Cardiac septum (tissue), 1 donor: ENCODE measurements around the gene STRN4. TPM values are rescaled to one million over a fixed set of nuclear protein-coding genes. Genes with fewer than 3 reads are reported as not detected.
"Not testable (repeated sequence)": the region's sequence is repeated elsewhere in the genome, so short reads cannot be mapped to it uniquely, and the experiment has no call there.

Experiments
- DNase-seq: peaks from one replicate; pipeline ENCODE4 v3.0.0-alpha.2; 2020; ENCODE audit warnings: low spot score
- intact Hi-C: fragments of 100-400 bp; cut with DNase I; formaldehyde crosslinking; loops from one replicate; pipeline ENCODE4 v1.14.0; 2022
- long read RNA-seq: library from polyadenylated mRNA; unstranded; transcript quantifications from one replicate; pipeline ENCODE4 v2.0.0, GENCODE V29; 2021
- total RNA-seq: library from RNA; stranded (reverse); fragmentation: NEBNext Ultra II Directional; extraction: Animal tissue kit (Norgen Biotek cat#: 25700); gene quantifications from one replicate; pipeline ENCODE4 v1.2.1, GENCODE V29; 2021
- donor health status: DM: no; HTN: no; CAD: no.

Gene STRN4, protein sequence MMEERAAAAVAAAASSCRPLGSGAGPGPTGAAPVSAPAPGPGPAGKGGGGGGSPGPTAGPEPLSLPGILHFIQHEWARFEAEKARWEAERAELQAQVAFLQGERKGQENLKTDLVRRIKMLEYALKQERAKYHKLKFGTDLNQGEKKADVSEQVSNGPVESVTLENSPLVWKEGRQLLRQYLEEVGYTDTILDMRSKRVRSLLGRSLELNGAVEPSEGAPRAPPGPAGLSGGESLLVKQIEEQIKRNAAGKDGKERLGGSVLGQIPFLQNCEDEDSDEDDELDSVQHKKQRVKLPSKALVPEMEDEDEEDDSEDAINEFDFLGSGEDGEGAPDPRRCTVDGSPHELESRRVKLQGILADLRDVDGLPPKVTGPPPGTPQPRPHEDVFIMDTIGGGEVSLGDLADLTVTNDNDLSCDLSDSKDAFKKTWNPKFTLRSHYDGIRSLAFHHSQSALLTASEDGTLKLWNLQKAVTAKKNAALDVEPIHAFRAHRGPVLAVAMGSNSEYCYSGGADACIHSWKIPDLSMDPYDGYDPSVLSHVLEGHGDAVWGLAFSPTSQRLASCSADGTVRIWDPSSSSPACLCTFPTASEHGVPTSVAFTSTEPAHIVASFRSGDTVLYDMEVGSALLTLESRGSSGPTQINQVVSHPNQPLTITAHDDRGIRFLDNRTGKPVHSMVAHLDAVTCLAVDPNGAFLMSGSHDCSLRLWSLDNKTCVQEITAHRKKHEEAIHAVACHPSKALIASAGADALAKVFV
- 54.2 TPM for total RNA-seq
- long read RNA-seq, transcript STRN4-202 (18 exons, 3,628 nt), result major isoform, 18 of 67 reads
- long read RNA-seq, transcript STRN4-201 (18 exons, 3,210 nt), result minor isoform, 6 of 67 reads
- long read RNA-seq, partial matches to known transcripts, result 30 of 67 reads
- long read RNA-seq, other reads (novel, unspliced or antisense), result 9 of 67 reads

DNA sequence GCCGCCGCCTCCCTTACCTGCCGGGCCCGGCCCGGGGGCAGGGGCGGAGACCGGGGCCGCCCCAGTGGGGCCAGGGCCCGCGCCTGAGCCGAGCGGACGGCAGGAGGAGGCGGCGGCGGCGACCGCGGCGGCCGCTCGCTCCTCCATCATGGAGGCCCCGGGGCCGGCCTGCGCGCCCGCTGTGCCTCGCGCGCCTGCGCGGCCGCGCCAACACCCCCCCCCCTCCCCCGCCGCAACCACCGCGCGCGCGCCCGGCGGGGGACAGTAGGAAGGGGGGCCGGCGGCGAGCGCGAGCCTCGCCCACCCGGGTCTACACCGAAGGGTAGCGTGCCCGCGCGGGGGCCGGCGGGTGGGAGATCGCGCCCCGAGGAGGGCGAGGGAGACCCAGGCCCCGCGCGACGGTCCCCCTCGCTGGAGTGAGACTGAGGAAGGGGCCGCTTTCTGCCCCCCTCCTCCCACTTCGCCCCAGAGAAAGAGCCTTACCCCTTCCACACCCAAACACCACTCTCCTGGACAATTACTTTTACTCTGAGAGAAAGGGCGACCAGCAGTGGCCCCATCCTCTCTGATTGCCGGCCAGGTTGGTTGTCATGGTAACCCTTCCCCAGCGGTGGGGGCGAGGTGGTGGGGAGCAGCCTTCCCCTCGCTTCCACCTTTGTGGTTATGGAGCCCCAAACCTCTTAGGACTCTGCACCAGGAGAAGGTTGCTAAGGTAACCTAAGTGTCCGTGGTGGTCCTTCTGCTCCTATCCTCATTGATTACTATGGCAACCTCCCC lies at the start of gene STRN4:
TSS of gene STRN4 (minus strand) at position 170 of the 777 bp plus-strand sequence. CDS start at position 150, 20 bp downstream.
- intact Hi-C loops, result loop anchor here (5.0 kb wide), 1 partner anchor 246 kb away; no protein-coding TSS in a partner anchor

DNA sequence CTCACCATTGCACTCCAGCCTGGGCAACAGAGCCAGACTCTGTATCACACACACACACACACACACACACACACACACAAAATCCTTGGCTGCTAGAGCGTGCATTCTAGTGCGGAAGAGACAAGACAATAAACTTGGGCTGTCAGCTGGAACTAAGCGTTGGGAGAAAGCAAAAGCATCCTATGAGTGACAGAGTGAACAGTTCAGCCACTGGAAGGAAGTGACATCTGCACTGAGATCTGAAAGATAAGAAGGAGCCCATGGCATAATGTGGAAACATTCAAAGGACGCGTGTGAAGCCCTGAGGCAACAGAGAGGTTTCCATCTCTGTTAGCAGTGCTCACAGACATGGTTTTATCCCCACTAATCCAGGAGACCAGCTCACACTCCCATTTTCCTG lies 45.7 kb upstream of the STRN4 start:
- DNase-seq, result no peak
- intact Hi-C loops, result no loop called here

More for the DNA sequence above, at the start of gene STRN4:
- DNase-seq, result no peak

DNA sequence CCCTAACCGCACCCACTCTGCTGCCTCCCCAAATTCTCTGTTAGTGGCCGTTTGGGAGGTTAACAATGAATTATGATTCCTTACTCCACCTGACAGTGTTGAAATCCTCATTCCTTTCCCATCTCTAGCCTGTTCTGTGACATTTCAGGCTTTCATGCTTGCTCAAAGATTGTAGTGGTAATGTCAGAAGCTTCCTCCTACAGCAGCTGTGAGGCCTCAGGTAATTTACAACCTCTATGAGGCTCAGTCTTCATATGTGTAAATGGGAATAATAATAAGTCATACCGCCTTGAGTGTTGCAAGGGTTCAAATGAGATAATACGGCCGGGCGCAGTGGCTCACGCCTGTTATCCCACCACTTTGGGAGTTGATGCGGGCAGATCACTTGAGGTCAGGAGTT lies 43.1 kb upstream of the STRN4 start:
- no peak for DNase-seq
- intact Hi-C loops, result no loop called here

DNA sequence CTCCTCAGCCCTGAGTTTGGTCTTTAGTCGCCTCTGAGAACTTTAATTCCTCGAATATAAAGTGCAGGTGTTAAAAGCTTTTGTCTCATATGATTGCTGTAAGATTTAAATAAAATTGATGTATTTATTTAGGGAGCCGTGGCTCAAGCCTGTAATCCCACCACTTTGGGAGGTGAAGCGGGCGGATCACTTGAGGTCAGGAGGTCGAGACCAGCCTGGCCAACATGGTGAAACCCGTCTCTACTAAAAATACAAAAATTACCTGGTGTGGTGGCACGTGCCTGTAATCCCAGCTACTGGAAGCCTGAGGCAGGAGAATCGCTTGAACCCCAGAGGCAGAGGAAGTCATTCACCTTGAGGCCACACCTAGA lies 42.7 kb upstream of the STRN4 start:
- intact Hi-C loops, result no loop called here
- DNase-seq, result no peak

DNA sequence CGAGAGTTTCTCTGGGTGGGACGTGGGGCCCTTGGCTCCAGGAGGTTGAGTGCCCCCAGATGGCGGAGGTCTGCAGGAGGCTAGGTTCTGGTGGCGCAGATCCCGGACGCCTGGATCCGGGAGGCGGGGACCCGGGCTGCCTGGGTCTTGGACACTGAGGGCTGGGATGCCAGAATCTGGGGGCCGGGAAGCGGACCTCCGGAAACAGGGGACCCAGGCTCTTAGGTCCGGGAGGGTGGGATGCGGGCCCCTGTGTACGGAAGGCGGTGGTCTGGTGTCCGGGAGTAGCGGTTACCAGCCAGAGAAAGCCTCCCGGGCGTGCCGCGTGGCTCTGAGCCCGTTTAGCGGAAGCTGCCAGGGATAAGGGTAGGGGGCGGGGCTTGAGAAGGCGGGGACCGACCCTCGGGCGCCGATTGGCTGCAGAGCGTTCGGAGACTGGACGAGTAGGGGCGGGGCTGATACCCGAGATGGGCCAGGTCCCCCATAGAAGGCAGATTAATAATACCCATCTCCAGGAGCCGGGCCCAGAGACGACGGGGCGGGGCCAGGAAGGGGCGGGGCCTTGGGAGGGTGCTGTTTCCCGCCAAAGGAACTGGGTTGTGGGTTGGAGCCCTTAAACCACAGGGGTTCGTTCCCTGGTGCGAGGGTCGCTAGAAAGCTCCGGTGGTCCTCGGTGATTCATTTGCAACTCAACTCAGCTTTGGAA lies 42.2 kb upstream of the STRN4 start, which contains the start of gene SLC1A5:
TSS of gene SLC1A5 (minus strand) at position 333 of the 706 bp plus-strand sequence. CDS start 629 bp downstream, outside the sequence.
- peak; percentile 97 for DNase-seq
- intact Hi-C loops, result no loop called here

DNA sequence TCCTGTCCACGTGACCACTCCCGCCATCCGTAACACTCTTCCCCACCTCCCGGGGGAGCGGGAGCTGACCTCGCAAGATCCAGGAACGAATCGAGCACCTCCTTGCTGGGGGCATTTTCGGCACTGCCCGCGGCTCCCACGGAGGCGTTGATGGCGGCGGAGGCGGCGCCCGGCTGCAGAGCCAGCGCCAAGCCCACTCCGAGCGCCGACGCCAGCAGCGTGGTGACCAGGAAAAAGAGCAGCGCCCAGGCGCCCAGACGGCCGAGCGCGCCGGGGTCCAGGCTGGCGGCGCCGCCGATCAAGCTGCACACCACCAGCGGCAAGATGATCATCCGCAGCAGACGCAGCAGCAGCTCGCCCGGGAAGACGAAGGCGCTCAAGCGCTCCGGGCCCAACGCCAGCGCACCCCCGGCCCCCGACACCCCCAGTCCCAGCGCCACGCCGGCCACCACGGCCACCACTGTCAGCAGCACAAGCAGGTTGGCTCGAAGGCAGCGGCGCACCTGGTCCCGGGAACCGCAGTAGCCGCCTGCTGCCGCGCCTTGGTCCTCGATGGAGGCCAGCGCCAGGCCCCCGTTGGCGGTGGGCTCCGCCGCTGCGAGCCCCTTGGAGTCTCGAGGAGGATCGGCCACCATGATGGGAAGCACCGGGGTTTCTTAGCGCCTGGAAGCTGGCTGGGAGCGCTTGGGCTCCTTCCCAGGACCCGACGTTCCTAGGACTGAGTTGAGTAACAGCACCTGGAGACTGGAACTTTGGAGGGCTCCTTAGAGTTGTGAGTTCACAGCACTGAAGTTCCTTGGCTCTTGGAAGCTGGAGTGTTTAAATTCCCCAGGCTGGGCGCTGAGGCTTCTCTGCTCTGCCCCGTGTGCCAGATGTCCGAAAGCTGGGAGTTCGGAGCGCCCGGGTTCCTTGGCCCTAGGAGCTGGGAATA lies 41.3 kb upstream of the STRN4 start:
- peak; percentile 80 for DNase-seq
- intact Hi-C loops, result no loop called here

DNA sequence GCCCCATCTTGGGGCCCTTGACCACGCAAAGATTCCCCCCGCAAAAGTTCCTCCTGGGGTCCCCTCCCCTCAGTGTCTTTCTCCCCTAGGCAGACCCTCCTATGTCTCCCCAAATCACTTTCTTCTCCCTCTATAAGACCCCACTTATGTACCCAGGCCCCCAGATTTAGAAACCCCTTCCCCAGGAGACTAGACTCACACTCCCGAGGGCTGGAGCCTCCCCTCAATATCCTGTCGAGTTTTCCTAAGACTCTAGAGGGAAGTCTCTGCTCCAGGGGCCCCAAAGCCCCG lies 40.7 kb upstream of the STRN4 start:
- DNase-seq, result no peak
- intact Hi-C loops, result no loop called here

DNA sequence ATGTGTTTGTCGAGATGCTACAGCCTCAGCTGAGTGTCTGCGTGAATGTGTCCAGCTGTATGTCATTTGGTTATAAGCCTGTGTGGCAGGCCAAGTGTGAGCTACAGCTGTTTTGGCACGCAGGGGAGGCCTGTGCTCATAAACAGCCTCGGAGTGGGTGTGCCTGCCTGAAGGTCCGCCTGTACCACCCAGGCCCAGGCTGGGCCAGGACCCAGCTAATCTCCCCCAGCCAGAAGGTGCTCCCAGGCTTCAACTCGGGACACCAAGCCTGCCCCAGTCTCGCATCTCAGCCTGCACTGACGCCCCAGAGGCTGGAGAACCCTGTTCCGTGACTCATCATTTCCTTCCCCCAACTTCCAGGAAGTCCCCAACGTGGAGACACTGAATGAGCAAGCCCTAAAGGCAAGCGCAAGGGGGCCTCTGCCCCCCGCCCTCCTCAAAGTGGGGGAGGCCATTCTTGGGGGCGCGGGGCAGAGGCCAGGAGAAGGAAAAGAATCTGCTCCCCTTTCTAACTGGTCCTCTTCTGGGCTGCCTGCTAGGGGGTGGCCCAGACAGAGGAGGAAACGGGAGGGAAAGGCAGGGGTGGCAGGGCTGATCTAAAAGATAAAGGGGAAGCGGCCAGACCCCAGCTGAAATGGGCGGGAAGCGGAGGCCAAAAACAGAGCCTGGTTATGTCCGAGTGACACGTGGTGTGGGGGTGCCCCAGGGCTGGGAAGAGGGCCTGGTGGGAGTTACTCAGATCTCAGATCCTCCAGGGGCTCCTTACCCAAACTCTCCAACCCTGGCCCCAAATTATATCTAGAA lies 40.2 kb upstream of the STRN4 start:
- intact Hi-C loops, result no loop called here
- DNase-seq, result peak; percentile 90

DNA sequence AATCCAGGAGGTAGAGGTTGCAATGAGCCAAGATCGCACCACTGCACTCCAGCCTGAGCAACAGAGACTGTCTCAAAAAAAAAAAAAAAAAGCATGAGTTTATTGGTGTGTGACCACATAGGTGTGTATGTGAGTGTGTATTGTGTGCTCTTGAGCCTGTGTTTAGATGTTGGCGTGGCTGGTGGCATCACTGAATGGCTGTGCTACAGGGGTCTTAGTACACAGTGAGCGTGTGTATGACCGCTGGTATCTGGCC lies 39.7 kb upstream of the STRN4 start:
- intact Hi-C loops, result no loop called here
- no peak for DNase-seq

DNA sequence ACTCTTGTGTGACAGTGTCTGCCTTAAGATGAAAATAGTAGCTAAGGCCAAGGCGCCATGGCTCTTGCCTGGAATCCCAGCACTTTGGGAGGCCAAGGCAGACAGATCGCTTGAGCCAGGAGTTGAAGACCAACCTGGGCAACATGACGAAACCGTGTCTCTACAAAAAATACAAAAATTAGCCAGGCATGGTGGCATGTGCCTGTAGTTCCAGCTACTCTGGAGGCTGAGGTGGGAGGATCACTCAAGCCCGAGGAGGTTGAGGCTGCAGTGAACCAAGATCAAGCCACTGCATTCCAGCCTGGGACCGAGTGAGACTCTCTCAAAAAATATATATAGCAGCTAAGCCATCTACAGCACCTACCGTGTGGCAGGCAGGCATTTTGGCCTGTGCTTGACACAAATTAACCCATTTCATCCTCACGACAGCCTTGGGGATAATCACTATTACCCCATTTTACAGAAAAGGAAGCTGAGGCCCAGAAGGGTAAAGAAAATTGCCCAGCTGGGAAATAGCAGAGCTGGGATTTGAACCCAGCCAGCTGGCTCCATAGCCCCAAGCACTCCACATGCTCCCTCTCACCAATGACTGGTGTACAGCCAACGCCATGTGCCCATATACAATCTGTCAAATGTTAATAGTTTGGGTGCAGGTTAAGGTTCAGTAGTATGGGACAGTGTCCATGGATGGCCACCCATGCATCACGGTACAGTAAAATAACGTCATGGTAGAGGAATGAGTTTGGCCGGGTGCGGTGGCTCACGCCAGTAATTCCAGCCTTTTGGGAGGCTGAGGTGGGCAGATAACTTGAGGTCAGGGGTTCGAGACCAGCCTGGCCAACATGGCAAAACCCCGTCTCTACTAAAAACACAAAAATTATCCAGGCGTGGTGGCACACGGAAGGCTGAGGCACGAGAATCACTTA lies 39.1 kb upstream of the STRN4 start:
- intact Hi-C loops, result no loop called here
- no peak for DNase-seq

DNA sequence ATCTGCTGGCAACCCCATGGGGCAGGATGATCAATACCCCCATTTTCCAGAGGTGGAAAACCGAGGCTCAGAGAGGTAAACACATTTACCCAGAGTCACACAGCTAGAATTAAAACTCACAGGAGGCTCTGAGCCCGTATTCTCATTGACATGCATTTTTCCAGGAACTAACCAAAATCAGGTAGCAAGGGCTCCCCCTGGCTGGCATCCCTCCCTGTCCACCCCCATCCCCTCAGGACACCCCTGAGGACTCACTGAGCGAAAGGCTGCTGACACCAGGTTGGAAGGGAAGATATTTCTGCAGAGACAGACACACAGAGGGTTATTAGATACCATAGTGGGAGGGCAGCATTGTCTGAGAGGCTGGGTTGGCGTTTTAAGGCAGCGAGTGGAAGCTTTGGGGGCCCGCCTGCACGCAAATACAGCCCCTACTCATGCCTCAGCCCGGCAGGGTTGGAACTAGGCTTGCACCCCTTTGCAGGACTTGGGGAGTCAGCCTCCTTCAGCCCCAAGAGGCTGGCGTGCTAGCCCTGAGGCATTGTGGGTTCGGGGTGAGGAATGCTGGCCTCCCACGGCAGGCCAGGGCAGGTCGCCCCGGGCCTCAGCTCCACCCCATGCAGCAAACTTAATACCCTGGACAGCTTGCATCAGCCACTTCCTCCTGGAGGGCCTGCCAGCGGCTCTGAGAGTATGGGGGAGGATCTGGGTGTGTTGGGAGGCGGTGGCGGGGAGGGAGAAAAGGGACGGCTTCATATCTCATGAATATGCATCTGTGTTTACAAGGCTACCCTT lies 38.2 kb upstream of the STRN4 start:
- DNase-seq, result peak; percentile 85
- intact Hi-C loops, result no loop called here

DNA sequence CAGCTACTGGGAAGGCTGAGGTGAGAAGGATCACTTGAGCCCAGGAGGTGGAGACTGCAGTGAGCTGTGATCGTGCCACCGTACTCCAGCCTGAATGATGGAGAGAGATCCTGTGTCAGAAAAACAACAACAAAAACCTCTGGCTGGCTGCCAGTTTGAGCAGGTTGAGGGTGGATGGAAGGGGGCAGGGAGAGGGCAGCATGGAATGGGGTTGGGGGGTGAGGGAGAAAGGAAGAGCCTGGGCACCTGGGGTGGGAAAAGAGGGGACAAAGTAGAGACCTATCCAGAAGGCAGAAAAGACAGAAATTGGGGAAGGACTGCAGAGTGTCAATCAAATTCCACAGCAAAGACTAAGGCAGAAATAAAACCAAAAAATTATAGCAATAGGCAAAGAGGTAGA lies 37.4 kb upstream of the STRN4 start:
- intact Hi-C loops, result no loop called here
- no peak for DNase-seq

DNA sequence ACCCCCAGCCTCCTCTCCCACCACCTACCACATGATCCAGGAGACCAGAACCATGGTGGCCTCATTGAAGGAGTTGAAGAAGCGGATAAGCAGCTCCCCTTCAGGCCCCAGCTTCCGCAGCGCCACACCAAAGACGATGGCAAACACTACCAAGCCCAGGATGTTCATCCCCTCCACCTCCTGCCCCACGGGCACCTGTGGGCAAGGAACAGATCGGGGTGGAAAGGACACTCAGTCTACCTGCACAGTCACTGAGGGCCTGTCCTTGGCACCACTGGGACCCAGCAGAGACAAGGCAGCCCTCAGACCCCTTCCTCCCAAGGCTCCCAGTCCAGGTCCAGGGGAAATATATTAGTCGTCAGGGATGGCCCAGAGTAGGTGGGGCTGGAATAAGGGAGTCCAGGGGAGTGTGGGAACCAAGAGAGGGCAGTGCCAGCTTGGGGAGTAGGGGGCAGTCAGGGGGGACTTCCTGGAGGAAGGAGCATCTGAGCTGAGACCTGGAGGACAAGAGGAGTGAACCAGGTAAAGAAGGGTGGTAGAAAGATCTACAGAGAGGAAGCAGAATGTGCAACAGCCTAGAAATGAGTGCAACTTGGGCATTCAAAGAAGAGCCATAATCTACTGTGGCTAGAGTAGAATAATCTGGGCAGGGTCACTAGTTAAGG lies 36.2 kb upstream of the STRN4 start:
- no peak for DNase-seq
- intact Hi-C loops, result no loop called here

DNA sequence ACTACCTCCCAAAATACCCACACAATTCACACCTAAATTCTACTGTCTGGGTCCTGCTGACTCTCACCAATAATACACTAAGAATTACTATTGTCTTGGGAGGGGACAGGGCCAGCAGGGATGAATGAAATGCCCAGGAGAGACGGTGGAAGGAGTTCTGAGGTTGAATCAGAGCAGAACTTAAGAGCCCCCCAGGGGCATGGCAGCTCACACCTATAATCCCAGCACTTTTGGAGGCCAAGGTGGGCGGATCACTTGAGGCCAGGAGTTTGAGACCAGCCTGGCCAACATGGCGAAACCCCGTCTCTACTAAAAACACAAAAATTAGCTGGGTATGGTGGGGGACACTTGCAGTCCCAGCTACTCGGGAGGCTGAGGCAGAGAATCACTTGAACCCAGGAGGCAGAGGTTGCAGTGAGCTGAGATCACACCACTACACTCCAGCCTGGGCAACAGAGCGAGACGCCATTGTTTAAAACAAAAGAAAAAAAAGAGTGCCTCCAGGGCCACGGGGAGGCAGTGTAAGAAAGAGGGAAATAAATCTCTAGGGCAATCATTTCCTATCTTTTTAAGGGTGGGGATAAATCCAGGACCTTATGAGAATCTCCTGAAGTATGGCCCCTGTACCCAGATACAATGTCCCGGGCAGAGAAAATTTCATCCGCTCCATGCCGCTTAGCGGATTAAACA lies 31.9 kb upstream of the STRN4 start:
- intact Hi-C loops, result not testable (repeated sequence)

More for the DNA sequence above, 31.9 kb upstream of the STRN4 start:
- DNase-seq, result not testable (repeated sequence)
